GM18526 (cell line): Measurements from ENCODE around the gene ATP6V0C.

ENCODE experiments used
- POLR2A ChIP-seq: IDR thresholded peaks from 3 replicates; pipeline ENCODE4 v1.6.1; 2011; ENCODE audit not compliant: insufficient read length; ENCODE audit errors: extremely low read depth

Gene ATP6V0C

DNA sequence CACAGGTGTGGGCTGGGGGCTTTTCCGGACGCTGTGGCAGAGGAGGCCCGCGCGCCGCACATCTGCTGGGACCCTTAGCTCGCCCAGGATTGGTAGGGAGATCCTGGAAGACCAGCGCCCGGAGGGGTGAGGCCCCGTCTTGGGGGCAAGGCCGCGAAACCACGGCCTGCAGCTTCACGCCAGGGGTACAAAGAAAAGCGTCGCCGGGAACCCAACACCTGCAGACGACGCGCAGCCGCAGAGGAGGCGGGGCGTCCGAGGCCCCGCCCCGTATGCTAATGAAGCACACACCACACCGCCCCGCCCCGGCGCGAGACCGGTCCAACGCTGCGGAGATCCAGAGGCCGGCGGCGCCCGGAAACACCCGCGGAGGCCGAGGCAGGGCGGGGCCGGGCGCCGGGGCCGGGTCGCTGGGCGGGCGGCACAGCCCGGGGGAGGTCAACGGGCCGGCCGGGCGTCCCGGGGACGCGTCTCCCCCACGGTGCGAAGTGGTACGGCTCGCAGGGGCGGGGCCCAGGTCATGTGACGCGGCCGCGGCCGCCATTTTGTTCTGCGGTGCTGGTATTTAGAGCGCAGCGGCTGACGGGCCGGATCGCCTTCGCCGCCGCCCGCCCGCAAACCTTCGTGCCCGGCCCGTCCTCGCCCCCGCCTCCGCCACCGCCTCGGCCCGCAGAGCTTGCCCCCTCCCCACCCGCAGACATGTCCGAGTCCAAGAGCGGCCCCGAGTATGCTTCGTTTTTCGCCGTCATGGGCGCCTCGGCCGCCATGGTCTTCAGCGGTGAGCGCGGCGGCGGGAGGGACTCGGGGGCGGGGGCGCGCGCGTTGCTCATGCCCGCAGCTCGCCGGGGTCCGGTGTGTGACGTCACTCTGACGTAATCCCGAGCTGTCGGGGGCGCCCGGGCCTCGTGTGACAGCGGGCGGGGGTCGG lies at the start of gene ATP6V0C:
TSS of gene ATP6V0C (plus strand) at position 548 of the 928 bp plus-strand sequence. CDS start at position 700, 152 bp downstream.
- peak; percentile 90 for TF ChIP-seq POLR2A

DNA sequence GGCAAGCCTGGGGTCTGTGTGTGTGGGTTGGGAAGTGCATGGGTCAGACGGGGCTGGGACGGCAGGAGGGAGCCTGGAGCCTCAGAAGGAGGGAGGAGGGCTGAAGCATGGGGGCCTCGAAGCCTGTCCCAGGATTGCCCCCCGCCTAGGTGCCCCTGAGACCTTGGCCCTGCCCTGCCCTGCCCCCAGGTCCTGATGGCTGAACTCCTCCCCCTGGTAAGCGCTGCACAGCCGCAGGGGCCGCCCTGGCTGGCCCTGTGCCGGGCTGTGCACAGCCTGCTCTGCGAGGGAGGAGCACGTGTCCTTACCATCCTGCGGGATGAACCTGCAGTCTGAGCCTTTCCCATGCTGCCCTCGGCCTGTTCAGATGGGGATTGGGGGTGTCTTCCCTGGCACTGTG lies 49.4 kb upstream of the ATP6V0C start:
- no peak for TF ChIP-seq POLR2A

DNA sequence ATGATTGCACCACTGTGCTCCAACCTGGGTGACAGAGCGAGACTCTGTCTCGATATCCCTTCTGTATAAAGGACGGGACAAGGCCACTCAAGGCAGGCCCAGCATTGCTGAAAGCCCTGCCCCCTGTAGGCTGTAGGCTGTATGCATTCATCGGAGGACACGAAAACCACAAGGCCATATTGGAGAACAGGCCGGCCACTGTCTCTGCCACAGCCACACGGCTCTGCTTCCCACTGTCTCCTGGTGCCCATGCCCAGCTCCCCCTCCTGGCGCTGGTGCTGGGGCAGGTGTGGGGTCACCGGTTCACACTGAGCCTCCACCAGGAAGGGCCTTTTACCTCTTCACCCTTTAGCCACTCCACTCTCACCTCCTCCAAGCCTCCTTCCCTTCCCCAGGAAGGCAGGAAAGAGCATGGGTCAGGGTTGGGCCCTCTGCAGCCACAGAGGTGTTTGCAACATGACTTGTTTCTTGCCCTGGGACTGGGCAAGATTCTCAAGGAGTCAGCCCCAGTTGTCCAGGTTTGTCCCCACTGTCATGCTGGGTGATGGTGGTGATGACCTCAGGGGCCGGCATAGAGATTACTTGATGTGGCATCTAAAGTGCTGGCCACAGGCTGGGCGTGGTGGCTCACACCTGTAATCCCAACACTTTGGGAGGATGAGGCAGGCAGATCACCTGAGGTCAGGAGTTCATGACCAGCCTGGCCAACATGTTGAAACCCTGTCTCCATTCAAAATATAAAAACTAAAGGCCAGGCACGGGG lies 47.9 kb upstream of the ATP6V0C start:
- no peak for TF ChIP-seq POLR2A

DNA sequence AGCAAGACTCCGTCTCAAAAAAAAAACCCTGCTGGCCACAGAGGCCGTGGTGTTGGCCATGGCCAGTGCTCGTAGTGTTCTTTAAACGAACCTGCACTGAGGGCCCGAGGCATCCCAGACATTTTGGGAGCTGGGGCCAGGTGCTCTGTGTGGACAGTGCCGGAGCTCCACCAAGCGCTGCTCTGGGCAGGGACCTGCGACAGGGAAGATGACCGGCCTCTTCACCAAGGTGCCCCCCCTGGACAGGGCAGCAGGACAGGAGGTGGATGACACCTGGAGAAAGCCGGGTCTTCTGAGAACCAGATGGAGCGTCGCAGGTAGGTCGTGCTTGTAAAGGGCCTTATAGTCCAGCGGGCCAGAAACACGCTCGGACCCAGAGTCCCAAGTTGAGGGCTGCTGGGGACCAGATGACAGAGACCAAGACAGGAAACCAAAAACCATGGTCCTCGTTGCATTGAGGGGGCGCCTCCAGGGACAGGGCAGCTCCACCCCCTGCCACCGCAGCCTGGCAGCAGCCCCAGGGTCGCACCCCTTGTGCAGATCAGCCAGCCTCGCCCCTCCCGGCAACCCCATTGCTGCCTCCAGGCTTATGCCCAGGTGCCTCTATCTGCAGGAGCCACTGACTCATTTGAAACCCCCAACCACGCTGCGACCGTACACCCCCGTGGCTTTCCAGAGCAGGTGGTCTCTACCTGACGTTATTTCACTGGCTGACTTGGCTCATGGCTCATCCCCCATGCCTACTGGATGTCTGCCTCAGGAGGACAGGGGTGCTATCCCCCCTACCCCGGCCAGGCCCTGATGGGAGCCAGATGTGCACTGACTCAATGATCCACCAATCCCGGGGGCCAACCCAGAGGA lies 46.9 kb upstream of the ATP6V0C start:
- no peak for TF ChIP-seq POLR2A

DNA sequence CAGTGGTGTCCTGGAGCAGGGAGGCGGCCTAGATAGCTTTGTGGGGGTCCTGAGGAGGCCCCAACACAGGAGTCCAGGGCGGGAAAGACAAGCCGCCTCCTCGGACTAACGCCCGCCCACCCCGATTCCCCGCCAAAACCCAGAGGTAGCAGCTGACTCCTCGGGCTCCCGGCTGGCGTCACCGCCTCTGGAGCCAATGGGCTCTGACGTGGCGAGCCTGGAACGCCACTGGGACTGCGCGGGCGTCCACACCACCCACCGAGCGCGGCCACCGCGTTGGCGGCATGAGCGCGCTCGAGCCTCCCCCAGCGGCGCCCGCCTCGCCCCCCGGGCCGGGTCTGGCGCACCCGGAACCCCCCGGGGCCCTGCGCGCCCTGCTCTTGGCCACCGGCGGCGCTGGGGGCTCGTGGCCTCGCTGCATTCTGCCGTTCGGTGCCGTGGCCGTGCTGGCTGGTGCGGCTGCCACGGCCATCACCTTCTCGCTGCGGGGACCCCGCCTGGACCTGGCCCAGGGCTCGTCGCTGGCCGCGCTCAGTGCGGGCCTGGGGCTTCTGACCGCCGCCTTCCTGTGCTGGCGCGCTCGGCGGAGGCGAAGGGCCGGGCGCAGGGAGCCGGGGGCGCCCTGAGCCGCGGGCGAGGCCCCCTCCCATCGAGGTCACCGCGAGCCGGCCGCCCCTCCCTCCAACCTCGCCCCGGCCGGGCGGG lies 46.1 kb upstream of the ATP6V0C start:
- peak; percentile 36 for TF ChIP-seq POLR2A

DNA sequence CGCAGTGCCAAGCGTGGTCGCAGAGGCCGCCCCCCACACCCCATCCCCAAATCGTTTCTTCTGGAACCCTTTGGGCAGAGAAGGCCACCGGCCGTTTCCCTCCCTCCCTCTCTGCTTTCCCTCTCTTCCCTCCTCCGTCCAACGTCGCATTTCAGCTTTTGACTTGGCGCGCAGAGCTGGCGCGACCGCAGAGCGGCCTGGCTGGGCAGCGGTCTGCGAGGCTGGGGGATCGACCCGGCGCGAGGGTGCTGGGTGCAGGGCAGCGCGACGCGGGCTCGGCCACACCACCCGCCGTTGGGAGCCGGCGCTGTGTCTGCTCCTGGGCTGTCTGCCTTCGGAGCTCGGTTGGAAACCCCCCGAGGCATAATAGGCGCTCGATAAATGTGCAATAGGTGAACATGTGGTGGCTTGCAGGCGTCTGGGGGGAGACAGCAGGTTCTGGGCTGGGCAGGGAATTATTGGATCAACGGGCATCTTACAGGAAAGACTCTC lies 45.5 kb upstream of the ATP6V0C start:
- TF ChIP-seq POLR2A: no peak

DNA sequence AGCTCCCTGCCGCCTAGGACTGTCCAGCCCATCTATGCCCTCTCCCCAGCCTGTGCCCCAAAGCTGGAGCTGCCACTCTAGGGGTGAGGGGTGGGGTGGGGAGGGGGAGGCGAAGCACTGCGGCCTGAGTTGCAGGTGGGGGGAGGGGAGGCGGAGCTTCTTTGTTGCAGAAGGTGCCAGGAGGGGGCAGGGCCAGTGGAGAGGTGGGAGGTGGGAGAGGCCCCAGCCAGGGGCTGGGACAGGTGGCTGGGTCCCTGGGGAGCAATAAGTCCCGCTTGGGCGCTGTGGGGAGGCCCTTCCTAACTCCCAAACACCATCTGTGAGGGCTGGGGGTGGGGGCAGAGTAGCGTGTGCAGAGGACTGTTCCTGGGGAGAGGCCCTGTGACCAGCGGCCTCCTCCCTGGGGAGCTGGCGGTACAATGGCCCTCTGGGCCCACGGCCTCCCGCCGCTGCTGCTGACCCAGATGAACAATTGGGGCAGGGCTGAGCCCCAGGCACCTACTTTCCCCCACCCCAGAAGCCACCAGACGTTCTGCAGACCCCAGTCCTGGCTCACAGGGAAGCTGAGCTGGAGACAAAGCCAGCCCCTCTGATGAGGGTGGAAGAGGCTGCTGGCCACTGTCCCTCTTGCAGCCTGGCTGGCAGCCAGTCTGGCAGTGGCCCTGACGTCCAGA lies 44.9 kb upstream of the ATP6V0C start:
- TF ChIP-seq POLR2A: no peak

DNA sequence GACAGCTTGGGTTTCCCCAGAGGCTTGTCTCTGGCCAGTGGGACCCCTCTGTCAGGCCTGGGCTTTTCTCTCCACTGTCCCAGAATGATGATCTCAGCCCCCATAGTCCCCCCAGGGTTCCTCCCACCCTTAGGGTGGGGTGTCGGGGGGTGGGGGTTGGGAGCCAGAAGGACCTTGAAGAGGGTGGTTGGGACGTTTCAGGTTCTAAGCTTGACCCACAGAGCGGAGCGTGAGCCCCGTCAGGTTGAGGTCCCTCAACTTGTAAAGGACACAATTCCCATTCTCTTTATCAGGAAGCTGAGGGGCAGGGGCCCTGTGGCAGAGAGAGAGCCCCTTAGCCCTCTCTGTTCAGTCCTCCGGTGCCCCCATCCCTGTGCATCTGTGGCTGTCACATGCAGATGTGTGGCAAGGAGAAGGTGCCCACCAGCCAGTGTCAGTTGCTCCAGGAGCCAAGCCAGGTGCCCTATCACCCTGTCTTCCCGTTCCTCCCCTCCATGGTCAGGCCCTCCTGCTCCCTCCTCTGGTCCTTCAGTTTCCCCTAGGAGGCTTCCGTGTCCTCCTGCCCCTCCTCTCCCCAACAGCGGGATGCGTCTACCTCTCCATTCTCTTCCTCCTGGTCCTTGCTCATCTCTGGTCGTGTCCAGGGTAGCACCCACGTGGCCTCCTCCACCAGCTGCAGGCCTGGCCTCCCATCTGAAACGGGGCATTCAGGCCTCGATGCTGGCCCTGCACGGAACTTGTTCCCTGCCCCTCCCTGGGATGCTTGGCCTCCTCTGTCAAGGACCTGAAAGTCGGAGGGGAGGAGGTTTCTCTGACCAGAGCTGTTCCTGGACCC lies 44.1 kb upstream of the ATP6V0C start:
- TF ChIP-seq POLR2A: no peak

DNA sequence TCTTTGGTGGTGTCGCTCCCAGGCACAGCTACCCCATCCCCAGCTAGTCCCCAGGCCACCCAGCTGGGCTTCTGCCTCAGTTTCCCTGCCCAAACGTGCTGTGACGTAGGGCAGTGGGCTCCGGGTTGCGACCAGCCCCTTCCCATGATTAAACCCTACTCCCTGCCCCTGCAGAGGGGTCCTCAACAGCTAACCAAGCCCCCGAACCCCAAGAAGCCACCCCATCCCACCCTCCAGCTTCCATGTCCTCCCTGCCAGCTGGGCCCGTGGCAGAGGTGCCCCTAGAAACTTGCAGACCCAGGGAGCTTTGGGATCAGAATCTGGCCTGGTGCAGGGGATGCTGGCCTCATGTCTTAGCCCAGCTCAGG lies 43.5 kb upstream of the ATP6V0C start:
- TF ChIP-seq POLR2A: no peak

DNA sequence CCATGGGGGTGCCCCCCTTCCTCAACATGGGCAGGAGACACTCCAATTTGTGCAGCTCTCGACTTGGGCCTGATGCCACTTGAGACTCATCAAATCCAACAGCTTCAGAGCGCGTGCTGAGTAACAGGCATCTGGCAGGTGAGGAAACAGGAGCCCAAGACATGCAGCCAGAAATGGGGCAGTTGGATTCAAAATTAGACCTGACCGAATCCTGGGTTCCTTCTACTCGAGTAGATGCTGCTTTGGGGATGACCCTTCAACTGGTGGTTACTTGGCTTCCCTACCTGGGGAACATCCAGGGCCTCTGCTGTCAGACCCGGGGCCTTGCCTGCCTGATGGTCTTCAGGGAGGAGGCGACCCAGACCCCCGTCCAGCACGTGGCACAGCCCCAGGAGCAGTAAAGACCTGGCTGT lies 43.1 kb upstream of the ATP6V0C start:
- no peak for TF ChIP-seq POLR2A

DNA sequence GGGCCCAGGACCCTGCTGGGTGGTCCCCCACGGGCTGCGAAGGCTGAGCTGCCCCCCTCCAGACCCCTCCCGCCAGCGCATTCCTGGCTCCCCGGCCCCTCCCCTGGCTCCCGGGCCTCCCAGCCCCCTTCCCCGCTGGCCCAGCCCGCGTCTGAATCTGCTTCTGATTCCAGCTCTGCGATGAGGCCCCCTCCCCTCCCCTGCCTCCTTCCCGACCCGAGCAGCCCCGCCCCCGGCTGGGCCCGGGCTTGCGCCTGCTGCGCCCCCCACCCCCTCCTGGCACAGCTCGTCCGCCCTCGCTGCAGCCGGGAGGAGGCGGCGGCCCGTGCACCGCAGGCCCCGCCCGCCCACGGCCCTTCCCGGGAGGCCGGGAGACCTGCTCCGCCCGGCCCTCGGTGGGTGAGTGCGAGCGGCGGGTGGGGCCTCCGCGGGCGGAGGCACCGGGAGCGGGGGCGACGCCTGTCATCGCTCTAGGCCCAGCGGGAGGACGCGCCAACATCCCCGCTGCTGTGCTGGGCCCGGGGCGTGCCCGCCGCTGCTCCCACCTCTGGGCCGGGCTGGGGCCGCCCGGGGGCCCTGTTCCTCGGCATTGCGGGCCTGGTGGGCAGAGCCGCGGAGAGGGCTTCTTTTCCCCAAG lies 42.6 kb upstream of the ATP6V0C start, which contains the start of gene NTN3:
TSS of gene NTN3 (plus strand) at position 282 of the 637 bp plus-strand sequence. CDS start 405 bp downstream, outside the sequence.
- no peak for TF ChIP-seq POLR2A
